ENCODE data around the gene TUBB6. TPM values are rescaled to one million over a fixed set of nuclear protein-coding genes. Genes with fewer than 3 reads are reported as not detected.
A peak's percentile ranks its signal among the peaks of the same experiment; 100 is the strongest.

Gene TUBB6
- total RNA-seq, result 800 TPM

DNA sequence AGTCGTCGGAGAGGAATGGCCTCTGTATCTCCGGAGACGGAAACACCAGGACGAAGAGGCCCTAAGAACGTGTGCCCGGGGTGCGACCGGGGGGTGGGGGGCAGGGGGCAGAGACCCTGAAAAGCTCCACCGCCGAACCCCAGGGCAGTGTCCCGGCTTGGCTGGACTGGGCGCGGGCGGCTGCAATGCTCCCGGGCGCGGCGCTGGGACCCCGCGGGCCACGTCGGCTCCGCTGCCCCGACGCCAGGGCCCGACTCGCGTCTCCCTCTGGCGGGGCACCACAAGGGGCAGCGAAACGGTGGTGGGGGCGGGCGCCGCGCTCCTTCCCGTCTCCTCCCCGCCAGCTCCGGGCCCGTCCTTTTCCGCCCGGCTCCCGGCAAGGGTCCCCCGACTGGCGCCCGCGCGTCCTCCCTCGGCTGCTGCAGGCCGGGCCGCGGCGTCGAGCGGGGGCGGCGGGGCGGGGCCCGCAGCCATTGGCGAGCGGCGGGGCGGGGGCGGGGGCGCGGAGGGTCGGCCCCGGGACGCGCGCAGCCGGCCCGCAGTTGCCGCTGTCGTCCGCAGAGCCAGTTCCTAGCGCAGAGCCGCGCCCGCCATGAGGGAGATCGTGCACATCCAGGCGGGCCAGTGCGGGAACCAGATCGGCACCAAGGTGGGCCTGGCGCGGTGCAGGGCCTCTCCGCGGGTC is at the start of gene TUBB6:
Gene TUBB6, plus strand, starts transcription at position 541 of the 685 bp plus-strand sequence. Its CDS starts 52 bp downstream, at position 593.
- no peak for TF ChIP-seq CTCF (IDR thresholded peaks at IDR 0.05)
- Histone ChIP-seq H3K36me3 (peaks cover 20 to 28% of the 10 kb centered on the region in 2 donors), H3K4me3 (peak within 1 kb of the TSS; percentile 72 to 95), H3K4me1 (peaks cover 15% of the 10 kb centered on the region in 2 donors), H3K9me3 (peaks cover 5 to 14% of the 10 kb centered on the region in 2 donors), H3K27ac (peak within 1 kb of the TSS; percentile 97 to 98), H3K27me3 (no peaks in the 10 kb centered on the region)
- peak in 1 of 2 donors; percentile 88 for DNase-seq (ENCODE audit: low spot score in 2 of 2)
- intact Hi-C loops (cut with DNase I), result loop anchor here (1.0 to 10.0 kb wide), 5 partner anchors 20 to 453 kb away; partner anchors contain the start of genes AFG3L2 and CHMP1B

DNA sequence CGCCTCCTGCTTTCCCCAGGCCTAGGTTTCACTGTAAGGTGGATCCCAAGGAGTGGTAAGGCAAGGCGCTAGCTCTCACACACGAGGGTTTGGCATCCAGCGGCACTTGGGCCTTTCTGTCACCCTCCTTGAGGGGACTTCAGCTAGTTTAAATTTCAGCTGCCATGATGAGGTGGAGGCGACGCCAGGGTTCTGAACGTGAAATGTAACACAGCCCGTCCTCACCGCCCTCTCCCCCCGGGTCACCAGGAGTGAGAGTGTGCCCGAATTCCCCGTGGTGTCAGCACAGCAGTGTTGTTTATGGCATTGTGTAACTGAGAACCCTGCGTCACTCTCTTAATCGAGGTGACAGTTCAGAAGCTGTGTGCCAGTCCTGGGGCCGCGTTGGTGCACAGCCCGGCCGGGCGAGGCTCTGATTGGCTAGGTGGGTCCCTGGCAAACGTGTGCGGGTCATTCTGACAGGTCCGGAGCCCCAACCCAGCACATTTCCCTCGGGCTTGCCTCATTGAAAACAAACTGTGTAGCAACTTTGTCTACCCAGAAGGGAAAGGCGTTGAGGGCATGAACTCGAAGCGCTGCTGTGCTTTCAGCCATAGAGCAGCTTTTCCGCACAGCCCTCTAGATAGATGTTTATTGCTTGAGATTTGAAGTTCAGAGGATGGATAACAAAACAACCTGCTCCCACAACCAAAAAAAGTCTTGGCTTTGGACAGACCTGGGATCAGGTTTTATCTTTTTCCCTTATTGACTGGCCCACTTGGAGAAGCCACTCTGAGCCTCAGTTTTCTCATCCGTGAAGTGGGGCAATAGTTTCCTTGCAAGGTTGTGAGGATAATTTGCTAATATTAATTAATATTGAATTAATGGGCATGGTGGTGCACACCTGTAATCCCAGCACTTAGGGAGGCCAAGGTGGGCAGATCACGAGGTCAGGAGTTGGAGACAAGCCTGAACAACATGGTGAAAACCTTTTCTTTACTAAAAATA is 49.0 kb upstream of the TUBB6 start:
- Histone ChIP-seq H3K36me3 (no peaks in the 10 kb centered on the region), H3K9me3 (no peaks in the 10 kb centered on the region), H3K27ac (no peak overlapping the region), H3K27me3 (no peaks in the 10 kb centered on the region), H3K4me3 (no peak overlapping the region), H3K4me1 (peaks cover 0 to 6% of the 10 kb centered on the region in 2 donors)
- no peak for DNase-seq (ENCODE audit: low spot score in 2 of 2)
- no peak for TF ChIP-seq CTCF (IDR thresholded peaks at IDR 0.05)
- intact Hi-C loops (cut with DNase I), result no loop called here

DNA sequence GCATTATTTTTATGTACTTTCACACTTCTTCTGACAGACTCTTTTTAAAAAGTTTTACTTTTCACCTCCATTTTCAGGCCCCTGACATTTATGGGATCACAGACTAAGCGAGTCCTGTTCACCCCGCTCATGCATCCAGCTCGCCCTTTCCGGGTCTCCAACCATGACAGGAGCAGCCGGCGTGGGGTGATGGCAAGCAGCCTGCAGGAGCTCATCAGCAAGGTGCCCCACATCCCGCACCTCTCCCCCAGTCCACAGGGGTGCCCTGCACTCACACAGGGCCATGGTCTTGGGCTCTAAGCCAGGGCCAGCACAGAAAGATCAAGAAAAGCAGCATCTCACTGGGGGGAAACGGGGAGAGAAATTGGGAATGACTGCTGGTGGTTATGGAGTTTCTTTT is 45.3 kb upstream of the TUBB6 start:
- Histone ChIP-seq H3K27me3 (no peaks in the 10 kb centered on the region), H3K9me3 (no peaks in the 10 kb centered on the region), H3K4me1 (no peaks in the 10 kb centered on the region), H3K4me3 (no peak overlapping the region), H3K27ac (no peak overlapping the region), H3K36me3 (no peaks in the 10 kb centered on the region)
- DNase-seq (ENCODE audit: low spot score in 2 of 2), result no peak
- intact Hi-C loops (cut with DNase I), result no loop called here
- TF ChIP-seq CTCF (IDR thresholded peaks at IDR 0.05), result no peak

DNA sequence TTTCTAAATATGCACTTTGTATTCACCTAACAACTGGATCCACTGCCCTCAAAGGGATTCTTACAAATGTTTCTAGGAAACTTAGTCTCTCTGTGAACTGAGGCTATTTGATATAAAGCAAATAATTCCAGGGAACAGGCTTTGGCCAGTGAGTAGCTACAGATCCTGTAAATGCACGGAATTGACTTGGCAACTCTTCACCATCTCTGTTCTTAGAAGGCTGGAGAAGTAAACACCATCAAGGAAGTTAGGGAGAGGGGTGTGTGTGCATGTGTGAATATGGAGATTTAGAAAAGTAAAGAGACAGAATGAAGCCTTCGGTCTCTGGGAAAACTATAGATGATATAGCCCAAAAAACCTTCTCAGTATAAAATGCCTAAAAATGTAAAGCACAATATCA is 43.2 kb upstream of the TUBB6 start:
- Histone ChIP-seq H3K36me3 (no peaks in the 10 kb centered on the region), H3K9me3 (no peaks in the 10 kb centered on the region), H3K4me1 (no peaks in the 10 kb centered on the region), H3K27me3 (no peaks in the 10 kb centered on the region), H3K4me3 (no peak overlapping the region), H3K27ac (no peak overlapping the region)
- intact Hi-C loops (cut with DNase I), result no loop called here
- DNase-seq (ENCODE audit: low spot score in 2 of 2), result no peak
- TF ChIP-seq CTCF (IDR thresholded peaks at IDR 0.05), result no peak

GRCh38 chr18:12271376-12272235 is 36.4 kb upstream of the TUBB6 start:
- Histone ChIP-seq H3K4me3 (peak overlapping the region; percentile 56 to 65), H3K9me3 (no peaks in the 10 kb centered on the region), H3K27me3 (no peaks in the 10 kb centered on the region), H3K36me3 (no peaks in the 10 kb centered on the region), H3K27ac (peak overlapping the region; percentile 67 to 68), H3K4me1 (peaks cover 0 to 6% of the 10 kb centered on the region in 2 donors)
- peak; percentile 70 to 77 (median 75) for TF ChIP-seq CTCF (IDR thresholded peaks at IDR 0.05)
- intact Hi-C loops (cut with DNase I), result loop anchor here (1.0 to 5.0 kb wide), 3 partner anchors 17 to 386 kb away; partner anchors contain the start of genes SPIRE1 and TUBB6
- peak in 1 of 2 donors; percentile 86 for DNase-seq (ENCODE audit: low spot score in 2 of 2)

Data from ascending aorta (tissue), 2 donors.